ENCODE results near the gene CFAP57. TPM values are rescaled to one million over a fixed set of nuclear protein-coding genes. Genes with fewer than 3 reads are reported as not detected.

The CFAP57 gene
- total and polyA plus RNA-seq, 2 donors (not counting 1 experiment from before 2014, with no cell fraction given), result 0.07 to 0.44 TPM

DNA sequence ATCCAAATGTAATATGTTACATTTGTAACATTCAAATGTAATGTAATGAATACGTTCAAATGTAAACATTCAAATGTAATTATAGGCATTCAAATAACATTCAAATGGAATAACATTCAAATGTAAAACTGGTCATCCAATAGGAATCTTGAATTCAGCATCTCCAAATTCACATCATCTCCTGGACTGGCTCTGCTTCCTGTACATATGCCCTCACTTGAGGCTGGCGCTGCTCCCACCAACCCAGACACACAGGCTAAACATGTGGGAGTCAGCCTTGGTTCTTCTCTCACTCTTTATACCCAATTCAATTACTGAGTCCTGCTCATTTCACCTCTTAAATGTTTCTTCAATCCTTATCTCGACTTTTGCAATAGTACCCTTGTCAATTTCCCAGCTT, 7.0 kb upstream of the CFAP57 start:
- no peak overlapping the region for H2AFZ ChIP-seq (ENCODE audit: insufficient read depth, low read depth, low read length, poor library complexity, severe bottlenecking)
- Mint-ChIP-seq H3K27me3 (no peaks in the 10 kb centered on the region), H3K27ac (no peak overlapping the region), H3K9me3 (ENCODE audit: insufficient read depth) (no peaks in the 10 kb centered on the region), H3K4me1 (peaks cover 3% of the 10 kb centered on the region), H3K4me3 (no peak overlapping the region)
- no peak overlapping the region for H3K4me3 ChIP-seq (ENCODE audit: control extremely low read depth in 1 of 5, extremely low read depth in 1 of 5, insufficient read depth in 1 of 5, low read depth in 2 of 5, low read length in 4 of 5)
- H3K79me2 ChIP-seq (ENCODE audit: control insufficient read depth, insufficient read depth, low read length), result peaks cover 4% of the 10 kb centered on the region
- WGBS (ENCODE audit: insufficient coverage), result 97% methylated on average over 2 of the region's 3 CpGs
- TF ChIP-seq EZH2 (IDR thresholded peaks at IDR 0.05; ENCODE audit: borderline replicate concordance, insufficient read depth, low read depth, low read length, poor library complexity, severe bottlenecking), result no peak
- TF ChIP-seq, protein P1, sequence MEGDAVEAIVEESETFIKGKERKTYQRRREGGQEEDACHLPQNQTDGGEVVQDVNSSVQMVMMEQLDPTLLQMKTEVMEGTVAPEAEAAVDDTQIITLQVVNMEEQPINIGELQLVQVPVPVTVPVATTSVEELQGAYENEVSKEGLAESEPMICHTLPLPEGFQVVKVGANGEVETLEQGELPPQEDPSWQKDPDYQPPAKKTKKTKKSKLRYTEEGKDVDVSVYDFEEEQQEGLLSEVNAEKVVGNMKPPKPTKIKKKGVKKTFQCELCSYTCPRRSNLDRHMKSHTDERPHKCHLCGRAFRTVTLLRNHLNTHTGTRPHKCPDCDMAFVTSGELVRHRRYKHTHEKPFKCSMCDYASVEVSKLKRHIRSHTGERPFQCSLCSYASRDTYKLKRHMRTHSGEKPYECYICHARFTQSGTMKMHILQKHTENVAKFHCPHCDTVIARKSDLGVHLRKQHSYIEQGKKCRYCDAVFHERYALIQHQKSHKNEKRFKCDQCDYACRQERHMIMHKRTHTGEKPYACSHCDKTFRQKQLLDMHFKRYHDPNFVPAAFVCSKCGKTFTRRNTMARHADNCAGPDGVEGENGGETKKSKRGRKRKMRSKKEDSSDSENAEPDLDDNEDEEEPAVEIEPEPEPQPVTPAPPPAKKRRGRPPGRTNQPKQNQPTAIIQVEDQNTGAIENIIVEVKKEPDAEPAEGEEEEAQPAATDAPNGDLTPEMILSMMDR (IDR thresholded peaks at IDR 0.05), result no peak
- H3K27me3 ChIP-seq (replicated peaks in 1 of 4; ENCODE audit: control extremely low read depth in 1 of 4, control insufficient read depth in 3 of 4, insufficient read depth in 4 of 4, low read length in 3 of 4), result no peaks in the 10 kb centered on the region
- DNase-seq, result no peak
- H3K4me2 ChIP-seq (replicated peaks; ENCODE audit: low read depth, low read length, poor library complexity, severe bottlenecking), result no peak overlapping the region
- no peaks in the 10 kb centered on the region for H3K4me1 ChIP-seq (ENCODE audit: control insufficient read depth in 2 of 2, insufficient read depth in 2 of 2, low read length in 2 of 2)
- no peak overlapping the region for H3K9ac ChIP-seq (ENCODE audit: low read length)
- ATAC-seq (ENCODE audit: low read depth), result no peak
- peaks cover 0 to 61% of the 10 kb centered on the region in 2 experiments for H3K36me3 ChIP-seq (replicated peaks in 1 of 2; ENCODE audit: control extremely low read depth in 1 of 2, control insufficient read depth in 1 of 2, extremely low read depth in 1 of 2, insufficient read depth in 2 of 2, low read length in 1 of 2)
- no peaks in the 10 kb centered on the region for H4K20me1 ChIP-seq (ENCODE audit: control insufficient read depth, insufficient read depth, low read length, poor library complexity, severe bottlenecking)
- intact Hi-C loops (cut with micrococcal nuclease), result no loop called here
- POLR2A ChIA-PET, result no interaction called here
- CTCF ChIA-PET, result interaction anchor here (0.9 kb wide), 1 partner anchor 249 kb away, joined by 3 read pairs; no protein-coding TSS in a partner anchor
- no peak overlapping the region for H3K27ac ChIP-seq (ENCODE audit: low read length in 2 of 2)
- no peaks in the 10 kb centered on the region for H3K9me3 ChIP-seq (ENCODE audit: control extremely low read depth in 1 of 3, control insufficient read depth in 2 of 3, insufficient read depth in 1 of 3, low read length in 2 of 3)

- no peaks in the 10 kb centered on the region for H4K20me1 ChIP-seq (ENCODE audit: control insufficient read depth, insufficient read depth, low read length, poor library complexity, severe bottlenecking)
- no peak for TF ChIP-seq EZH2 (IDR thresholded peaks at IDR 0.05; ENCODE audit: borderline replicate concordance, insufficient read depth, low read depth, low read length, poor library complexity, severe bottlenecking)
- TF ChIP-seq, protein P1 (IDR thresholded peaks at IDR 0.05), result no peak
- no peaks in the 10 kb centered on the region for H3K9me3 ChIP-seq (ENCODE audit: control extremely low read depth in 1 of 3, control insufficient read depth in 2 of 3, insufficient read depth in 1 of 3, low read length in 2 of 3)
- H3K4me3 ChIP-seq (ENCODE audit: control extremely low read depth in 1 of 5, extremely low read depth in 1 of 5, insufficient read depth in 1 of 5, low read depth in 2 of 5, low read length in 4 of 5), result no peak overlapping the region
- H3K4me1 Mint-ChIP-seq, result peaks cover 7% of the 10 kb centered on the region
- H3K4me3 Mint-ChIP-seq, result no peak overlapping the region
- ATAC-seq (ENCODE audit: low read depth) (no peak), DNase-seq (no peak)
- ChIA-PET CTCF (no interaction called here), POLR2A (no interaction called here)
- intact Hi-C loops (cut with micrococcal nuclease), result no loop called here
- H3K27ac Mint-ChIP-seq, result no peak overlapping the region
- no peak overlapping the region for H3K4me2 ChIP-seq (replicated peaks; ENCODE audit: low read depth, low read length, poor library complexity, severe bottlenecking)
- no peaks in the 10 kb centered on the region for H3K9me3 Mint-ChIP-seq (ENCODE audit: insufficient read depth)
- H3K27ac ChIP-seq (ENCODE audit: low read length in 2 of 2), result no peak overlapping the region
- WGBS (ENCODE audit: insufficient coverage), result 91% methylated on average over 3 of the region's 5 CpGs
- H3K79me2 ChIP-seq (ENCODE audit: control insufficient read depth, insufficient read depth, low read length), result peaks cover 8% of the 10 kb centered on the region
- no peaks in the 10 kb centered on the region for H3K4me1 ChIP-seq (ENCODE audit: control insufficient read depth in 2 of 2, insufficient read depth in 2 of 2, low read length in 2 of 2)
- no peaks in the 10 kb centered on the region for H3K27me3 Mint-ChIP-seq
- H3K27me3 ChIP-seq (replicated peaks in 1 of 4; ENCODE audit: control extremely low read depth in 1 of 4, control insufficient read depth in 3 of 4, insufficient read depth in 4 of 4, low read length in 3 of 4), result no peaks in the 10 kb centered on the region
- H3K9ac ChIP-seq (ENCODE audit: low read length), result no peak overlapping the region
- no peak overlapping the region for H2AFZ ChIP-seq (ENCODE audit: insufficient read depth, low read depth, low read length, poor library complexity, severe bottlenecking)
- peaks cover 0 to 66% of the 10 kb centered on the region in 2 experiments for H3K36me3 ChIP-seq (replicated peaks in 1 of 2; ENCODE audit: control extremely low read depth in 1 of 2, control insufficient read depth in 1 of 2, extremely low read depth in 1 of 2, insufficient read depth in 2 of 2, low read length in 1 of 2)
Observed at GRCh38 chr1:43165765-43166164, 6.4 kb upstream of the CFAP57 start.
